NK-92 (cell line): Measurements from ENCODE around the gene ADAM15.
A peak's percentile ranks its signal among the peaks of the same experiment; 100 is the strongest.

Source experiments
- DNase-seq: peaks from one replicate; lab custom pipeline; 2025; ENCODE audit not compliant: unreplicated experiment; lab: John Stamatoyannopoulos, UW

Gene ADAM15, protein sequence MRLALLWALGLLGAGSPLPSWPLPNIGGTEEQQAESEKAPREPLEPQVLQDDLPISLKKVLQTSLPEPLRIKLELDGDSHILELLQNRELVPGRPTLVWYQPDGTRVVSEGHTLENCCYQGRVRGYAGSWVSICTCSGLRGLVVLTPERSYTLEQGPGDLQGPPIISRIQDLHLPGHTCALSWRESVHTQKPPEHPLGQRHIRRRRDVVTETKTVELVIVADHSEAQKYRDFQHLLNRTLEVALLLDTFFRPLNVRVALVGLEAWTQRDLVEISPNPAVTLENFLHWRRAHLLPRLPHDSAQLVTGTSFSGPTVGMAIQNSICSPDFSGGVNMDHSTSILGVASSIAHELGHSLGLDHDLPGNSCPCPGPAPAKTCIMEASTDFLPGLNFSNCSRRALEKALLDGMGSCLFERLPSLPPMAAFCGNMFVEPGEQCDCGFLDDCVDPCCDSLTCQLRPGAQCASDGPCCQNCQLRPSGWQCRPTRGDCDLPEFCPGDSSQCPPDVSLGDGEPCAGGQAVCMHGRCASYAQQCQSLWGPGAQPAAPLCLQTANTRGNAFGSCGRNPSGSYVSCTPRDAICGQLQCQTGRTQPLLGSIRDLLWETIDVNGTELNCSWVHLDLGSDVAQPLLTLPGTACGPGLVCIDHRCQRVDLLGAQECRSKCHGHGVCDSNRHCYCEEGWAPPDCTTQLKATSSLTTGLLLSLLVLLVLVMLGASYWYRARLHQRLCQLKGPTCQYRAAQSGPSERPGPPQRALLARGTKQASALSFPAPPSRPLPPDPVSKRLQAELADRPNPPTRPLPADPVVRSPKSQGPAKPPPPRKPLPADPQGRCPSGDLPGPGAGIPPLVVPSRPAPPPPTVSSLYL

DNA sequence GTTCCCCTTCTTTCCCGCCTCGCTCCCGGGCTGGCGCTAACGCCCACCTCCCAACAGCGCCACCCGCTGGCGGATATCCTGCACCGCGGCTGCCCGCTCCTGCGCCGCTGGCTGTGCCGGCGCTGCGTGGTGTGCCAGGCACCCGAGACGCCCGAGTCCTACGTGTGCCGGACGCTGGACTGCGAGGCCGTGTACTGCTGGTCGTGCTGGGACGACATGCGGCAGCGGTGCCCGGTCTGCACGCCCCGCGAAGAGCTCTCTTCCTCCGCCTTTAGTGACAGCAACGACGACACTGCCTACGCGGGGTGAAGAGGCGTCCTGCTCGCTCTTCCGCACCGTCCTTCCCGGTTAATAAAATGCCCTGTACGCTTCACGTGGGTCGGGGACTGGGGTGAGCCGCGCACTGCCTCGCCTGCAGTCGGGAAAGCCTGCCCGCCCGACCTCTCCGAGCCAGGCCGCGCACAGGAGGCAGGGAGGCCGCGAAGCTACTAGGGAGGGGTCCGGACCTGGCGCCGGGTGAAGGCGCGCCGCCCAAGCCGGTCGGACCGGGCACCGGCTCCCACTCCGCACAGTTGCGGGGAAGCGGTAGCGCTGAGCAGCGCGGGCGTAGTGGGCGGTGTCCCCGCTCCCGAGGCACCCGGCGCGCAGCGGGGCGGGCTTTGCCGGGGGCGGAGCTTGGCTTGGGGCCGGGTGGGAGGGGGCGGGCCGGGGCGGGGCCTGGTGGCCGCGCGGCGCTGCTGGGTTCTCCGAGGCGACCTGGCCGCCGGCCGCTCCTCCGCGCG lies at the start of gene ADAM15:
ADAM15 (plus strand) TSS at position 757 of the 782 bp plus-strand sequence. CDS start 71 bp downstream, outside the sequence.
- DNase-seq = no peak

DNA sequence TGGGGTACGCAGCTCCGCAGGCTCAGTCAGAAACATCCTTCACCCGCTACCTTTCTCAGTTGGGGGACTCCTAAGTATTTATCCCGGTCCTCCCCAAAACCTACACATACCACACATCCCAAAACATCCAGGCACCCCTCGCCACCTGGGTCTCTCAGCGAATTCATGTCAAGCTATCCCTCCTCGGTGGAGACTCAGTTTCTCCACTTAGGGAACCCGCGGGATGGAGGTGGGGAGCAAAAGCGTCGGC lies 49.8 kb upstream of the ADAM15 start:
- DNase-seq = no peak

DNA sequence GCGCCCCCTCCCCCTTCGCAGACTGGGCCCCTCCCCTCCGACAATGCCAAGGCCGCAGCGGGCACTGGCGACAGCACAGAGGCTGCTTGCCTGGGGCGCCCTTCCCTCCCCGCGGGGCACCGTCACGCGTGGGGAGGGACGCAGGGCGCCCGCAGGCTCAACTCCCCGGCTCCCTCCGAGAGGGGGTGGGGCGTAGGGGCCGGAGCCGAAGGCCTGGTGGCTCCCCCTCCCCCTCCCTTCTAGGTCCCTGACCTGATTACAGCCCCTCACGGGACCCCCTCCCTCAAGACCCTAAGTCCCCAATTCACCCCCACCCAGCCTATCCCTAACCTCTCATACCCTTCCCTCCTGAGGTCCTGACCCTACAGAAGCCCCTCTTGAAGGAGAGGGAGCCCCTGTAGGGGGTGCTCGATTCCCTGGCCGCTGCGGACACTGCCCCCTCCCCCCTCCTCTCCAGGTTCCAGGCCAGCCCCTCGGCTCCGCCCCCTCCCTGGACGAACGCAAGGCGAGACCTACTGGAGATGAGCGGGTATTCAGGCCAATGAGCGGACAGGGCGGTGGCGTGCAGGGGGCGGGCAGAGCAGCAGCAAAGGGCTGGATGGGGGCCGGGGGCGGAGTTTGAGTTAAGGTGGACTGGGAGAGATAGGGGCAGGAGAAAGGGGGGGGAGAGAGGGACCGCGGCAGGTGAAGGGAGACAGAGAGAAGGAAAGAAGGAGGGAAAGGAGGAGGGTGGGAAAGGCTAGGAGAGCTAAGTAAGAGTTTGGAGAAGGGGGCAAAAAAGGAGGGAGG lies 49.2 kb upstream of the ADAM15 start:
- peak; percentile 75 for DNase-seq

DNA sequence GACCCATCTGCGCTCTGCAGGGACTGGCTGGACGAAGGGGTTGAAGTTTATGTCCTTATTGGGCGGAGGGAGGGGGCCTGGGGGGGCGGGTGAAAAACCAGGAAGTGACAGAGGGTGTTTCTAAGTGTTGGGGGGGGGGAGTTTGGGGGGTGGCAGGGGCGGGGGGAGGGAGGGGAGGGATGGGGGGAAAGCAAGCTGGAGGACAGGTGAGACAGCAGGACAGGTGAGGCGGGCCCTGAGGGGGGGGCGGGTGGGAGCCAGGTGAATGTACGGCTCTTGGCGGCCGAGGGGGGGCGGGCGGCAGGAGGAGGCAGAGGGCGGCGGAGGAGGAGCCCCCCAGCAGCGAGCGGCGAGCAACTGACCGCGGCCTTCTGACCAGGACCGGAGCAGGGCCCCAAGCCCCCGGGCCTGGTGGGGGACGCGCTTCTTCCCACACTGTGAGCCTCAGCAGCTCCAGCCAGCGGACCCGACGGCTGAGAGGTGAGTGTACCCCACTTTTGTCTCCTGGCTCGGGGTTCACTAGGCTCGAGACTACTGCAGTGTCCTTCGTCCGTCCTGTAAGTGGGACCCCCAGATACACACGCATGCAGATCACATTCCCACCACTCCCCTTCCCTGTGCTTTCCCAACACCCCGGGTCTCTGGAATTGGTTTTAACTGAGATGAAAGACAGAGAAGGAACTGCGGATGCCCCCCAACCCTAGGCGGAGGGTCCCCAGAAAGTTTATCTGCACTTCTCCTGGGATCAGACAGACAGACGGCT lies 48.5 kb upstream of the ADAM15 start, which contains the start of gene ZBTB7B:
ZBTB7B (plus strand) TSS at position 339 of the 763 bp plus-strand sequence. CDS start 11,859 bp downstream, outside the sequence.
- DNase-seq = no peak

DNA sequence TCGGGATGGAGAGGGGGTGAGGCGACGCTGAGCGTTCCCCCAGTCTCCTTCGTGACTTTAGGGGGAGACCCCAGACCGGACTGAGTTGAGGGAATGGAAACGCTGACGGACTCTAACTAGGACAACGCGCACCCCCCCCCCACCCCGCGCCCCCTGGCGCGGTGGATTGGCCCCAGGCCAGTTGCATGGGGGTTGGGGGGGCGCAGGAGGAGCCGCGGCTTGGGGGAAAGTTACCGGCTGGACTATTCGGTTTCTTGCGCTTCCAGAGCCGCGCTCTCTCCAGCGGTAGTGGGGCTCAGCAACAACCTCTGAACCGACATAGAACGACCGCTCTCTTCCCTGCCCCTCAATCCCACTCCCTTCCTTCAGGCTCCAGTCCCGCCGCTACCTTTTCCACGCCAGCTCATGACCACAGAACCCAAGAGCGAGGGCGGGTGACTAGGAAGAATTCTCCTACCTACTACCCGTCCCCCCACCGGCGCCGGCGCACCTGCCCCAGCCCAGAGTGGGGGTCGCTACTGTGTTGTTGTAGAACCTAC lies 47.8 kb upstream of the ADAM15 start:
- DNase-seq = no peak

DNA sequence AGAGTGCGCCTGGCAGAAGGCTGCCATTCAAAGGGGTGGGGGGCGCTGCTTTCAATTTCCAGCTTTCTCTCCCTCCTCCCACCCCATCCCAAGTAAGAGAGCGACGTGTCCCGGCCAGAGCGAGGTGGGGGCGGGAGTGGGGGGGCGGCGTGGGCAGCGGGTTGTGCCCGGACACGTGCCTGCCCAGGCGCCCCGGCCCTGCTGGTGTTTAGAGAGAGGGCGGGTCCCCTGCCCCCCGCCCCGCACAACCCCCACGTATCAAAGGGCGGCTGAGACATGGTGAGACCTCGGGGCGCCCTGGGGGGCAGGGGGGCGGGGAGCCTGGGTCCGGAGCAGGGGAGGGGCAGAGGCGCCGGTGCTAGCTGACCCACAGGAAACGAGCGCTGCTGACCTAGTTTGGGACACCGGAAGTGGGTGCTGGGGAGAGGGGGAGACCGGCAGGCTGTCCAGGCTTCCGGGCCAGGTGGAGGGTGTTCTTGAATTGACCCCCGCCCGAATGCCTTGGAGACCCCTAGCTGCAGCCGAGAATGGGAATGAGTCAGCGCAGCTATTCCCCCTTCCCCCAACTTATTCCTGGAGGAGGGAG lies 47.3 kb upstream of the ADAM15 start:
- no peak for DNase-seq

DNA sequence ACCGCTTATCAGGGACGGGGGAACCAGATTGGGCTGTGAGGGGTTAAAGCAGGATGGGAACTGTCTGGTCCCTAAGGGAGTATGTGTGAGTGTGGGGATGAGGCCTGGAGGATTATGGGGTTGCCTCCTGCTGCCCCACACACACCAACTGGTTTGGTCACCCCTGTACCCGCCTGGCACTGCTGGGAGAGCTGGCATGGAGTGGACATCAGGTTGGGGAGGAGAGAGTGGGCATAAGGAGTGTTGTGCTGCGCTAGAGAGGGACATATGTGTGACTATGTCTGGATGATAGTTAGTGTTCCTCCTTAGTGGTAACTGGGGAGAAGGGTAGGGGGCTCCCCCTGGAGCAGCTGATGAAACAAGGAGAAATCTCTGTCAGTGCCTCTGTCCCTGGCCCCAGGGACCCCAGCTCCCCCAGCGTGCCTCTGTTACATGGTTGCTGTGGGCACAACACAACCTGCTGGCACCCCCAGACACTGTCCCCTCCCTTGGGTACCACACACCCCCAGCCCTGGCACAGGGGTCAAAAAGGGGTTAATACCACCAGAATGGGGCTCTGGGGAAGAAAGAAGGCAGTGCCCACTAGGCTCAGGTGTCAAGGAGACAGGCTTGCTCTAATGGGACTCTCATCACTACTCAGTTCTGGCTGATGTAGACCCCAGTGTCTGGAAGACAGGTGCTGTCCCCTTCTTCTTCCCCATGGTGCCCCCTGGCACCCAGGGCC lies 46.6 kb upstream of the ADAM15 start:
- no peak for DNase-seq

DNA sequence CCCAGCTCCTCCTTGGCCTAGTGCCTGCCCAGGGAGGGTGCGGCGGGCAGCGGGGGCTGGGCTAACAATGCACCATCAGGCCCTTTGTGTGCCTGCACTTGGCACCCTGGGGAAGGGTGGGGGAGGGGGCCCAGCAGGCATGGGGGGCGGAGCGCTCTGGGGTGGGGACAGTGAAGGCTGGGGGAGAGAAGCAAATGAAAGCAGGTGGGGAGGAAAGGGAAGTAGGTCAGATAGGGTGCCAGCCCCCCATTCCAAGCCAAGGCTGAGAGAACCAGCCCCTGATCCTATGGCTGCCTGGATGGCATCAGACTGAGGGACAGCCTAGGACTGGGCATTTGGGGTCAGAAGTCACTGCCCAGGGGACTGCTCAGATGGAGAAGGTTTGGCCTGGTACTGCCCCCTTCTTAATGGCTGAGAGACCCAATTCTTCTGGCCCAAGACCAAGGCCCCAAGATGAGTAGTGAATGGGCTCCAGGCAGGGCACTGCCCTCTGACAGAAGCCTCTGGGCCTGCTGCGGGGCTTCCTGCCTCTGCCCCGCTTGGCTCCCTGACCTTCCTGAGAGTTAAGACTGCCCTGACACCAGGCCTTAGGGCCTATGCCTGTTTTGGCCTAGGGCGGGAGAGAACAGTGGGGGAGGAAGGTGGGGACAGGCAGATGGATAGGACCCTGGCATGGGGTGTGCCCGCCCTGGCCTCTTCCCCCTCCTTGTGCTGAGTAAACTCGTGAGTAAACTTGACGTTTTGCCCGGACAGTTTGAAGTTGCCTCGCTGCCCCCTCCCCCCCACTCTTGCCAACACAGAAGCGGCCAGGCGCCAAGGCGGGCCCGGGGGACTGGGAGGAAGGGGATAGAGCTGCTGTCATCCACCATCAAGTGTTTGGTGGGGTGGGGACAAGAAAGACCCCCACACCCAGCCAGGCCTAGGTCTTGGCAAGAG lies 45.8 kb upstream of the ADAM15 start:
- no peak for DNase-seq

DNA sequence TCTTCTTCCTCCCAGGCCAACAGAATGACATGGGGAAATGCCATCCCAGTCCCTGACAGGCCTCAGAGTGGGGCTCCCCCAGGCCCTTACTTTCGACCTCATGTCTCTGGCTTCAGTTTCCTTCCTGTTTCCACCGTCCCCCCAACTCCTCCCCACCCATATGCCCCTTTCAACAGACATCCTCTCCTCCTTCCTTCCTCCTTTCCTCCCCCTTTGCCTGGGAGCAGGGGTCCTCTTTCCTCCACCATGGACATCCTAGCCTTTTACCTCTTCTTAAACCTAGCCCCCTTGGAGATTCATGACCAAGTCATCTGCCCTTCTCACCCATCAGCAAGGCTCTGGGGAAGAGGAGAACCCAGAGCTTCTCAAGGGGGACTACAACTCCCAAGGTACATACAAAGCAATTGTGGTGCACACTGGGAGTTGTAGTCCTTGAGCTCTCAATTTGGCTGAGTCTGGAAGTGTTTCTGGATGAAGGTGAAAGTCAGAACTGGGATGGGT lies 44.5 kb upstream of the ADAM15 start:
- DNase-seq = no peak

DNA sequence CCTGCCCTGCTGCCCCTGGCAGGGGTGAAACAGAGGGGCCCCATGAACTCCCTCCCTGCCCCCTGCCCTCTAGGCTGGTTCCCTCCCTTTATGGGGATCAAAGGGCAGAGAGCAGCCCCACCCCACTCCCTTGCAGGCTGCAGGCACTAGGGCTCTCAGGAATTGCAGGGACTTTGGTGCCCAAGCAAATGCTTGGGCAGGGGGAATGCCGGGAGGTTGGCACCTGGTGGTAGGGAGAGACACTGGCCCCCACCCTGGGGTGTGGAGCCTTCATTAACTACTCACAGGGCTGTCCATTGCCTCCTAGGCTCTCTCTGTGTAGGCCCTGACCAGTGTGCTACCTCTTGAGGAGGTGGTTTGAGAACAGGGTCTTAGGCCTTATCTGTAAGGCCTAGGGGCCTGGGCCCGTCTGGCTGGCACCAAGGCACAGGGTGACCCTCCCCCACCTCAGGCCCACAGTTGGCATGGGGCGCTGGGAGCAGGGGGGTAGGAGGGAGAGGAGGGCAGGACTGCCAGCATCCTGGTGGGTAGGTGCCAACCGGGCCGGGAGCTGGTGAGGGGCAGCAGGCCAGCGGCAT lies 43.8 kb upstream of the ADAM15 start:
- DNase-seq = no peak

DNA sequence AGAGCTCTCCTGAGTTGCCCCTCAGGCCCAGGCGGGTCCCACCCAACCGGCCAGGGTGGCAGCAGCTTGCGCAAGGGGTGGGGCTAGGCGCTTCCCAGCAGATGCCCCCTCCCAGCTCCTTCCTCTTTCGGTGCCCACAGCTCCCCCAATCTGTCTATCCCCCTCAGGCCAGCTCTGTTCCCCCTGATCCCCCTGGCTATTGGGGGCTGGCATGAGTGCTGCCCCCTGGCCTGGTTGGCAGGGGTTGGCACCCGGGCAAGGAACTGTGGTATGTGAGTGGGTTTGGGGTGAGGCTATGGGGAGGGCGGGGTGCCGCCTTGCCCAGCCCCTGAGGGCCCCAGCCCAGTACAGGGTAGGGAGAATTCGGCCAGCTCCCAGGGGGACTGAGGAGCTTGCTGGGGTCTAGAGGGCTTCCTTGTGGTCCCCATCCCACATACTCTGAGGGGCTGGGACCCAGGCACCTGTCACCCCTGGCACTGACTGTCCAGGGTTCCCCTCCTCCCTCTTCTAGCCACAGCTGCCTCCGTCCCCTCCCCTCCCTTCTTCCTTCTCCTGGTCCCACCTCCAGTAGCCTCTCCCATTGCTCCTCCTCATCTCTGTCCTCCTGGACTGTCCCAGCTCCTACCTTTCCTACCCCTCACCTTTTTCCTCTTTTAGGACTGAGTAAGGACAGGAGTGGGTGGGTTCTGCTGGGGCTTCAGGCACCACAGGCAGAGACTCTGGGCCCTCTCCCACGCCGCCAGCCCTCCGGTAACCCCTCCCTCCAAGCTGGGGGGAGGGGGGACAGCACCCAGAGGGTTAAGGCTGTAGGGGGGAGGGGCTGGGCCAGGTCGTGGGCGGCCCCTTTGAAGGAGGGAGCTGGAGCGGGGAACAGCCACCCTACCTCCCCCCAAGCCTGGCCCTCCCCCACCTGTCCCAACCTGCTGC lies 42.8 kb upstream of the ADAM15 start:
- no peak for DNase-seq

DNA sequence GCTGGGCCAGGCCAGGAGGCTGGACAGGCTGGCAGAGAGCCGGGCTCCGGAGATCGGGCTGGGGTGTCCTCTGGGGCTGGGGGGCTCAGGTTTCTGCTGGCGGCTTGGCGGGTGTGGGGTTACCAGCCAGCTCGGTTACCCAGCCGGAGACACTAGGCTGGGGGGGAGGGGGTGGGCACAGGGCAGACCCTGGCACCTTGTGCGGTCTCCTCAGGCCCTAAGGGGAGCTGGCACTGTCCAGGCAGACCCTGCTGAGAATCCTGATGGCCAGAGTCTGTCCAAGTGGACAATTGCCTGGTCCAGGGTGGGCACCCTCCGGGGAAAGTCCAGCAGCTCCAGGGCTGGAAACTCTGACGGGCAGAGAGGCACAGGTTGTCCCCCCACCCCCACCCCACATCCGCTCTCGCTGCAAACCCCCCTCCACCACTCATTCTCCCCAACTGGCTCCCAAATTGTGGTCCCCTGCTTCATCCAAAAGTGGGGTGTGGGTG lies 41.9 kb upstream of the ADAM15 start:
- no peak for DNase-seq

DNA sequence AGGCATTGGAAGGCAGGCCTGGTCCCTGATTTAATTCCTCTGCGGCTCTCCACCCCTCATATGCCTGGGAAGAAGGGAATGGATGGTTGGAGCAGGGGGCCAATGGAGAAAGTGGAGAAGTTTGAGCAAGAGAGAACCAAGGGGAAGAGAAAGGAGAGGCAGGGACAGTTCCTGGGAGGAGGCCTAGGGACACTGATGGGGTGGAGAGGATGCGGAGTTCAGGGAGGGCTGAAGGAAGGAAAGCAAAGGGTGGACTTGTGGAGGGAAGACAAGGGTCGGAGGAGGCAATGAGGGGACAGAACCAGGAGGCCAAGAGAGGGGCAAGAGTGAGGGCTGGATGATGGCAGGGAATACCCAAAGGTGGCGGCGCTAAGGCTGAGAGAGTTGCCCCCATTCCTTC lies 41.4 kb upstream of the ADAM15 start:
- no peak for DNase-seq

DNA sequence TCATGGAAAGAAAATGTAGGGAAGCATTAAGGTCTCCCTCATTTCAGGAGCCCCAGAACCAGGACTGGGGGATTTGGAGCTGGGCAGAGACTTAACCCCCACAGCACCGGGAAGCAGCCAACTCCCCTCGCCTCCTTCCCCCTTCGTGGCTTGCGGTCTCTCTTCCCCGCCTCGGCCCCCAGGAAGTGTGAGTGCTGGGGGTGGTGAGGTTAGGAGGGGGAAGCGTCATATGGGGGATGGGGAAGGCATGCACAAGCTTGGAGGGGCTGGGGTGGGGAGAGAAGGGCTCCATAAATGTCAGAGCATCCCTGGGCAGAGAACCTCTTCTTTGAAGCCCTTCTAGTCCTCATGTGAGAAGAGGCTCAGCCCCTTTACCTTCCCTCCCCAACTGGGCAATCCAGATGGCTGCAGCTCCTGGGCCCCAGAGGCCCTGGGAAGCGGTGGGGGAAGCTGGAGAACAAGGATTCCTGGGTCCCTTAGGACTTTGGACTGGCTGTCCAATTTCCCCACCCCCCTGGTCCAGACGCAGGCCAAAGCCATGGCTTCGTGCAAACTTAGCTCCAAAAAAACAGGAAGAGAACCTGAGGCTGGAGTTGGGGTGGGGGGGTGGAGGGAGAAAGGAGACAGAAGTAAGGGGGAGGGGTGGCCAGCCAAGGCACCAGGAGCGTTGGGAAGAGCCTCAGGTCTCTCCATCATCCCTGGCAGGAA lies 40.8 kb upstream of the ADAM15 start:
- no peak for DNase-seq

DNA sequence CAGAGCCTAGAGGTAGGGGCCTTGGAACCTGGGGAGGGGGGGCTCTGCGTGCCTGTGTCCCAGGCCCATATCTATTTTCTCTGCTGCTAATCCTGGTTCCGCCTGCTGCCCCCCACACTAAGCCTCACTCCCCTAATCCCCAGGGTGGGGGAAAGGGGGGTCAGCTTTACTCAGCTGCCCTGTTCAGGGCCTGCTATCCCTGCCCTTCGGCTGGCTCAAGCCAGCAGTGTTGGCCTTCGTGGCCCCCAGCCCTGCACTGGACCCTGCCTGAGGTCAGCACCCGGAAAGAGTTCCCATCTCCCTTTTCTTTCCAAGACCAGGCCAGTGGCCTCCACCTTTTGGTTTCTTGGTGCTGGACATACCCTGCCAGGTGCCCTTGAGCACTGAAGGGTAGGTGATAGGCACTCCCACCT lies 40.1 kb upstream of the ADAM15 start:
- no peak for DNase-seq
